ENCODE results near the gene CEP164.

GRCh38 chr11:117376517-117376916 is 48.9 kb downstream of the CEP164 start:
- TF ChIP-seq, protein P1, sequence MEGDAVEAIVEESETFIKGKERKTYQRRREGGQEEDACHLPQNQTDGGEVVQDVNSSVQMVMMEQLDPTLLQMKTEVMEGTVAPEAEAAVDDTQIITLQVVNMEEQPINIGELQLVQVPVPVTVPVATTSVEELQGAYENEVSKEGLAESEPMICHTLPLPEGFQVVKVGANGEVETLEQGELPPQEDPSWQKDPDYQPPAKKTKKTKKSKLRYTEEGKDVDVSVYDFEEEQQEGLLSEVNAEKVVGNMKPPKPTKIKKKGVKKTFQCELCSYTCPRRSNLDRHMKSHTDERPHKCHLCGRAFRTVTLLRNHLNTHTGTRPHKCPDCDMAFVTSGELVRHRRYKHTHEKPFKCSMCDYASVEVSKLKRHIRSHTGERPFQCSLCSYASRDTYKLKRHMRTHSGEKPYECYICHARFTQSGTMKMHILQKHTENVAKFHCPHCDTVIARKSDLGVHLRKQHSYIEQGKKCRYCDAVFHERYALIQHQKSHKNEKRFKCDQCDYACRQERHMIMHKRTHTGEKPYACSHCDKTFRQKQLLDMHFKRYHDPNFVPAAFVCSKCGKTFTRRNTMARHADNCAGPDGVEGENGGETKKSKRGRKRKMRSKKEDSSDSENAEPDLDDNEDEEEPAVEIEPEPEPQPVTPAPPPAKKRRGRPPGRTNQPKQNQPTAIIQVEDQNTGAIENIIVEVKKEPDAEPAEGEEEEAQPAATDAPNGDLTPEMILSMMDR (IDR thresholded peaks at IDR 0.05; ENCODE audit: insufficient read depth, low read depth, low read length): no peak
- no peak for TF ChIP-seq EZH2 (IDR thresholded peaks at IDR 0.05; ENCODE audit: insufficient read depth, low read length)

All from astrocyte (in vitro differentiated cells and primary cell).